Mesenteric fat pad (tissue), 1 donor: ENCODE data around the gene TEAD1. TPM values are rescaled to one million over a fixed set of nuclear protein-coding genes. Genes with fewer than 3 reads are reported as not detected.
"Not testable (repeated sequence)": the region's sequence is repeated elsewhere in the genome, so short reads cannot be mapped to it uniquely, and the experiment has no call there.

ENCODE experiments used
- DNase-seq: peaks from one replicate; pipeline ENCODE4 v3.0.0-alpha.2; 2020; ENCODE audit warnings: low spot score
- total RNA-seq: library from RNA; stranded (reverse); fragmentation: NEBNext Ultra II Directional; extraction: Animal tissue kit (Norgen Biotek cat#: 25700); gene quantifications from one replicate; pipeline ENCODE4 v1.2.1, GENCODE V29; 2021
- donor health status: DM: yes; HTN: yes; CAD: no.

The TEAD1 gene
- total RNA-seq, 1 donor from 2014 or later = 150 TPM

DNA sequence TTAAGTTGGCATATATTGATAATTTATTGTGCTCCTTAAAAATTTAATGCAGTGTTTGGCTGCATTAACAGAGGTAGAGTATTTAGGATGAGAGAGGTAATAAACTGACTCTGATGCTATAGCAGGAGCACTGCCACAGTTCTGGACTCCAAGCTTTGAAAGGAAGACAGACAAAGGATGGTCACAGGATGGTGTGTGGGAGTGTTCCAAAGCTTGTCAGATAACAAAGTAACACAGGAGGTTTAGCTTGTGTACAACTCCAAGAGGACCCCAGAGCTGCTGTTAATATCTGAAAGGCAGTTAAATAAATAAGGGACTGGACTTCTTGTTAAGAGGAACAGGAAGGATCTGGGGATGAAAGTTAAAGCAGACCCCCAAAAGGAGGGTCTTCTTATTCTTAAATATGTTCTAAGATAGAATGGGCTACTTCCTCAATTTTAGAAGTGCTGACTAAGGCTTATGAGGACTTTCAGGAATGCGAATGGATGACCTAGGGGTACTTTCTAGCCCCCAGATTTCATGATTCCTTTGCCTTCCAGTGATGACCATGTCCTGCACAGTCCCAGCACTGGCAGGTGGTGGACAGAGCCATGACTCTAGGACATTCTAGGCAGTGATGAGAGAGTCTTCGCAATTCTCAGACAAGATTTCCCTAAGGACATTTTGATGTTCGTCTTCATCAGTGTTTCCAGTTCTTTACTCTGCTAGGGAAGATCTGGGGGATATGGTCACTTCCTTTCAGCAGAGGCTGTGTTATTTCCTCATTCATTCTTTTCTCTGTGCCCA lies 185.8 kb downstream of the TEAD1 start:
- DNase-seq = no peak

DNA sequence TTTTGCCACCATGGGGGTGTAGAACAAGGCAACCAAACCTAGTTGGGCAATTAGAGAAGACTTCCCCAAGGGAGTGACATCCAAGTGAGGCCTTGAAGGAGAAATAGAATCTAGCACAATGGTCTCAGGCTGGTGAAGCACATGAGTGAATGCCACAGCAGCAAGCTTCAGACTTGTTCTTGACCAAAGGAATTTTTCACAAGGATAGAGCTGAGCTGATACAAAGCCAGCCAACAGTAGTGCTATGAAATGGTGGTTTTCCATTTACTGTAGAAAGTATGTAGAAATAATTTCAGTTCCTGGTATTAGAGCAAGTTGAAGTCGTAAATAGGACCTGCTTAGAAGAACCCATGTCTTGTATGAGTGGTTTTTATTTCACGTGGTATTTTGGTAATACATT lies 186.6 kb downstream of the TEAD1 start:
- no peak for DNase-seq

DNA sequence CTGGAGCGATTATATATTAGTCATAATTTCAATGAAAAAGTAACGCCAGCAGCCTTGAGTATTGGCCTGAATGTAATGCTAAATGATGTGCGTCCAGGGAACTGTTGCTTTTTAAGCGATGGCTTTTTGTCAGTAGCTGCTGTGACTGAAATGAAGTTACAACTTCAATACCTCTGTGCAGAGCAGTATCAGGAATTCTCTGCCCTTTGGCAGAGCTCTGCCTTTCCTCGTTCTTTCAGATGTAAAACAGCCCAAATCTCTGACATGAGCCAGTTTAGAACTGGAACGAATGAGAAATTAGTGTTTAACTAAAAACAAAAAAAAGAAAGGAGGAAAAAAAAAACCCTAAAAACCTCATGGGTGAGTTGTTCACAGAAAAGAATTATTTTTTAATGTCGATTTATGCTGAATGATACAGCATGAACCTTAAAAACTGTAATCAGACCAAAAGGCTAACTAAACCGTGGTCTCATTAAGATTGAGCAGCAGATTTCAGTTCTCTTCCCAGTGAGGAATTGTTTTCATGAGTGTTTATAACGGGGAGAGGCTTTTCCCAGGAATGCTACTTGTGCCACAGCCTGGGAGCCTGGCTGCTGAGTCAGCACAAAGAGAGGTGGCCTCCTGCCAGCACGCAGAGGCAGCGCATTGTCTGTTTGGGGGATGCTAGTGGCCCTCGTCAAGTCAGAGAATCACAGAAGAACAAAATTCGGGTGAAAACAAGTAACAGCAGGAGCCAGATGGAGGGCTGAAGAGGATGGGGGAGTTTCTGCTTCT lies 188.7 kb downstream of the TEAD1 start:
- no peak for DNase-seq

DNA sequence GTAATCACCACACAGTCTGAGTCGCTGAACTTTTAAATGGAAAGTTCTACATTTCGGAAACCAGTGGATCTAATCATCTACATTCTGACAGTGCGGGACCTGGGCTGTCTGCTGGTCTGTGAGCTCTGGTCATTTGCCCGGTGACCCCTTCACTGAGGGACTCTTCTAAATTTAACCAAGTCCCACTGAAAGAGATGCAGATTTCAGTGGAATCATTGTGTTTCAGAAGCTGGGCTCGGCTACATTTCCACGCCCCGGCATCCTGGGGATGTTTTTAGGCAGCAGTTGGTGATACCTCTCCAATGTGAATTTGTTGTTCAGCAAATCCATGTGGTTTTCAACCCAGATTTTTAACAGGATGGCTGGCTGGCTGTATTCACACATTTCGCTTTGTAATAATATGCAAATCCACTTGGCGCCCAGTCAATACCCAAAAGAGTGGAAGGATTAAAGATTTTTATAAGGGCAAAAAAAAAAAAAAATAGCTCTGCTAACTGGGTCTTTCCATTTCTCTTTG lies 189.4 kb downstream of the TEAD1 start:
- no peak for DNase-seq

DNA sequence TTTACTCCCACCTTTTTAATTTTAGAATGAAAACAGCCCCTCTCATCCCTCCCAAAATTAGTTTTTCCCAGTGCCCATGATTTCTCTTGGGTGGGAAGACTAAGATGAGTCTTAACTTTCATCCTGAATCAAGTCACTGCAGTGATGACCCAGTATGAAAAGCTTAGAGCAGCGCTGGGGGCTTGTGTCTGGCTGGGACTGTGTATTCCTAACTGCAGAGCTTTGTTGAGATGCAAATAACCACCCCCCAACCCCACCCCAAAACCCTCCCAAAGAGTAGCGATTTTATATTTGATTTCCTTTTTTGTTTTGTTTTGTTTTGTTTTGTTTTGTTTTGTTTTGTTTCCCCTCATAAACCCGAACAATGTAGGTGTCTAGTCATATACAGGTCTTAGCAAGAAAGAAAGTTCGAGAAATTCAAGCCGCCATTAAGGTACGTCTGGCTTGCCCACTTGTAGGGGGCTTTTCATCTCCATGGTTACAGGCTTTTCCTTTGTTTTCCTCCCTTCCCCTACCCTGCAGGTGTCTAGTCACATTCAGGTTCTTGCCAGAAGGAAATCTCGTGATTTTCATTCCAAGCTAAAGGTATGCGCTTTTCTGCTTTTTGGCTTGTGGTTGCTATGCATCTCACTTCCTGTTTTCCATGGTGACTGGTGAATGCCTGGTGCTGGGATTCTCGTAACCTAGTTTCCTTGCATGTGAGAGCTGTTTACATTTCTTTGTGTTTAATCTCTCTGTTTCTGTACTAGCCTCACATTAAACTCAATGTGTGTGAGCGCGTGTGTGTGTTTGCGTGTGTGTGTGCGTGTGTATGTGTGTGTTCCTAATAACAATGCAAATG lies 190.3 kb downstream of the TEAD1 start:
- DNase-seq = no peak

- no peak for DNase-seq
These were observed 191.8 kb downstream of the TEAD1 start for GRCh38 chr11:12865863-12866595.

DNA sequence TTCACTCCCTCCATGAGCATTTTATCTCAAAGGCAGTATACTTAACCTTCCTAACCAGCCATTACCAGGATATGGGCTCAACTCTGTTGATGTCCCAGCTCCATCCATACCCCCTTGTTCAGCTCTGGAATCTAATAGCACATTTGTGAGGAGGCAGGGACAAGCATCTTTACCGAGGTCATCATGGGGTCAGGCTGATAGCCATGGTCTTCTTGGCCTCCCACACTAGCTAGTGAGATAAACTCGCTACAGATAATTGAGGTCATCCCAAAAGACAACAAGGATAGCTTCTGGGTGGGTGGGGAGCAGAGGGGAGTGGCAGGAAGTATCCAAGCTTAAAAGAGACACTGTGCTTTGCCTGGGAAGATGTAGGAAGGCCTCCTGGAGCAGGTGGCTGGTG lies 193.3 kb downstream of the TEAD1 start:
- no peak for DNase-seq

DNA sequence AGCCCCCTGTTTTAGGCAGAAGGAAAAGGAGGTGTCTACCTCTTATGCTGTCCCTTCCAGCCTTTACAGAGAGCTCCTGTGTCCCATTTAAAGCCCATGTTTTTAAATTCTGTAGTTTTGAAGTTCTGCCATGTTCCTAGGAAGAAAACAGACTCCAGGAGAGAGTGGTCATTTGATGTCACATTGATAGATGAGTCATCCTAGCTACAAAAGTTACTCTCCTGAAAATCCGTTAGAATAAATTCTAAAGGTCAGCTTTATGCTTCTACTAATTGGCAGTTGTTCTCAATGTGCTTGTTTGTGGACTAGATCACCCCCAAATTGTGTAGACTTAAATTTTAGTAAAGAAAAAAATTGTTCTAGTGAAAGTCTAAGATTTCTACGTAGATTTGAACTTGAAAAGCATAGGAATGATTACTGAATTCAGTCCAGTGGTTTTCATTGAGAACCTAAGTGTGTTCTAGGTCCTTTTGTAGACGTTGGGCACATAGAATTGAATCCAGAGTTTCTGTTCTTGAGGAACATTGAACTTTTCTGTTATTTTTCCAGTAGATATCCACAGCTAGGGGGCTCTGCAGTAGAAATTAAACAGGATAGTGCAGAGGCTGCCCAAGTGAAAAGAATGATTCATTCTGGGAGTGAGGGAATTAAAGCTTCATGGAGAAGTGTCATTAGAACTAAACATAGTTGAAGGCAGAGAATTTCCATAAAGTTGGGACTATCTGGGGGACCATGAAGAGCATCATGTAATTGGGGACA lies 194.3 kb downstream of the TEAD1 start:
- DNase-seq = no peak

- no peak for DNase-seq
These were observed 197.0 kb downstream of the TEAD1 start for GRCh38 chr11:12871241-12871640.

DNA sequence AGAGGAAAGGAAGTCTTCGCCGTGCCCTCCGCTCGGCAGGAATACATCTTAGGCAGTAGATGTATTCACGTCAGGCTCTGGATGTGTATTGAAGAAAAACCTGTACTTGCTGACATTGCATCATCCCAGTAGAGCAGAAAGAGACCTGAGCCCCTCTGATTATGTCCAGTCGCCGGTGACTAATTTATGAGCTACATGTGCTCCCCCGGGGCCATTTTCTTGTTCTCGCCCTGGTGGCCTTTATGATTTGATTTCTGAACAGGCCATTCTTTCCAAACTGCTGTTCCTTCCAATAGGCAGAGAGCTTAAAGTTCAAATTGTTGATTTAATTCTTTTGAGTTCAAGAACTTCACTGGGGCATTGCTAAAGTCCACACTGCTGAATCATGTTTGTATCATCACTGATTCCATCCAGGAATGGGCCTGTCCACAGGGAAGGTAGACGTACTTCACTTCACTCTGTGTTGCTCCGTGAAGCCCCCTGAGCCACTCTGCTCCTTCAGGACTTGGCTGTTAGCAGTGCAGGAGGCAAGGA lies 197.6 kb downstream of the TEAD1 start:
- DNase-seq = no peak

- DNase-seq = no peak
These were observed 202.1 kb downstream of the TEAD1 start for GRCh38 chr11:12876340-12876739.

DNA sequence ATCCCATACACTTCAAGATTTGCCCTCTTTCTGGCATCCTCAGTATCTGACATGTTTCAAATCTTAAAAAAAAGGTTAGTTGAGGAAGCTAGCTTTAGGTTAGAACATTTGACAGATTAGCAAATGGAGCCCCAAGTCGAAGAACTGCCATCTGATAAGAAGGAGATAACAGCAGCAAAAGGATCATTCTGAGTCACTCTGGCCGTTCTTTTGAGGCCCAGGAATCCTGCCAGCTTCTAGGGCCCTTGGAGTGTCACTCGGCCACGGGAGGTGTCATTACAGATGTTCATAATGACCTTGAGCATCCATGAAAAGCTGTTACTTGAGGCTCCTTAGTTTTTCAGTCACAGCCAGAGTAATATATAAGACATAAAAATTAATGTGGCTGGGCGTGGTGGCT lies 202.8 kb downstream of the TEAD1 start:
- DNase-seq = no peak

- not testable (repeated sequence) for DNase-seq
These were observed 203.3 kb downstream of the TEAD1 start for GRCh38 chr11:12877508-12877907.

DNA sequence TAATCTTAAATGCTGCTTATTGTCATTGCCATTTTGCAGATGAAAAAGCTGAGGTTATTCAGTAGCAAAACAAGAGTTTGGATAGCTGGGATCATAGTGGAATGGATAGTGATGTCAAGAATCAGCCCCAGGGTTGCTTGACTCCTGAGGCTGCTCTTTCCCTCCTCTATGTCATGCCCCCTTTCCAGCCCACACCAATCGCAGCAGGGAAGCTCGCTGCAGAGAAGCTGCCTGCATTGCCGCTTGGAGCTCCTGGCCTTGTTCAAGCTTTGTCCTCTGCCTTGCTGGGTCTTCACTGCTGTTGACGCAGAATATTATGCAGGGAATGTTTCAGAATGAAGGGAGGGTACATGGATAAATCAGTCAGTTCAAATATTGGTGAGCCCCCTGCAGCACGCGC lies 206.1 kb downstream of the TEAD1 start:
- DNase-seq = no peak

DNA sequence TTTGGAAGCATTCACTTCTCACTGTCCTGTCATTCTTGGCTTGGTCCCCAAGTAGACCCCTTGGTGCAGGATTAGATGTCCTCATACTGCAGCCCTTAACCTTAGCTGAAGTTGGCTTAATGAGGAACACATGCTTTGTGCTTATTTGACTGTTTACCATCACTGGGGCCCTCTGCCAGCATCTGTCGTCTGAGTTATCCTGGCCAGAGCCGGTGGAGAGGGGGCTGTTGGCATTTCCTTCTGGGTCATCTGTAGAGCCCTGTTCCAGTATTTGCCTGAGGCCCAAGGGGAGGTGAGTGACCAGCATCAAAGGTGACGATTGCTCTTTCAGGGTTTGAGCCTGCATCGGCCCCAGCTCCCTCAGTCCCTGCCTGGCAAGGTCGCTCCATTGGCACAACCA lies 208.4 kb downstream of the TEAD1 start:
- no peak for DNase-seq

GRCh38 chr11:12884751-12885318 lies 210.6 kb downstream of the TEAD1 start:
- DNase-seq = no peak

- DNase-seq = no peak
These were observed 211.6 kb downstream of the TEAD1 start for GRCh38 chr11:12885717-12886239.

GRCh38 chr11:12886508-12886907 lies 212.3 kb downstream of the TEAD1 start:
- DNase-seq = no peak

DNA sequence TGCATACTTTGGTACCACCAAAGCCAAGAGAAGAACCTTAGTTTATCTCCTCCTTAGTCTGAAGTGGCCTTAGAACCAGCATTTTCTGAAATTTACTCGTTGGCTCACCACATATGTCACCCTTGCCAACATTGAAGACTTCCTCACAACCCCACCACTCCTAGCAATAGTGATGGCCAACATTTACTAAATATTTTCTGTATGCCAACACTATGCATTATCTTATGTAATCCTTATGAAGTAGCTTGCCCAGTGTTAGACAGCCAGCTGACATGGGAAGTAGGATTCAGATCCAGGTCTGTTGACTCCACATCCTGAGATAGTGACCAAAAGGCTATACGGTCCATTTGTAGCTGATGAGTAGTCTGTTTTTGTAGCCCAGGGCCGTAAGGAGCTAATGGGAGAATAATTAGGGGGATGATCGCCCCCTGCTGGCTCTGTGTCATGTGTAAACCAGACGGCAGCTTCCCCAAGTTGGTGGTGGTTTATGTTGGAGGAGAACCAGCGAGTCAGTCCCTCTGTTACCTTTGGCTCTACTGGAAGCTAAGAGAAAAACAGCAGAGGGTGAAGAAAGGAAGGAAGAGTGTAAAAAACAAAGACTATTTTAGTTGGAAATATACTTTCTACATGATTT lies 214.4 kb downstream of the TEAD1 start:
- no peak for DNase-seq
